GM18858 (cell line): ENCODE results near the gene SPSB1.

Source experiments
- ATAC-seq: cut with Tn5 transposase; IDR thresholded peaks from one replicate; pipeline ENCODE4 v1.9.1; 2021; ENCODE audit not compliant: unreplicated experiment

The SPSB1 gene

DNA sequence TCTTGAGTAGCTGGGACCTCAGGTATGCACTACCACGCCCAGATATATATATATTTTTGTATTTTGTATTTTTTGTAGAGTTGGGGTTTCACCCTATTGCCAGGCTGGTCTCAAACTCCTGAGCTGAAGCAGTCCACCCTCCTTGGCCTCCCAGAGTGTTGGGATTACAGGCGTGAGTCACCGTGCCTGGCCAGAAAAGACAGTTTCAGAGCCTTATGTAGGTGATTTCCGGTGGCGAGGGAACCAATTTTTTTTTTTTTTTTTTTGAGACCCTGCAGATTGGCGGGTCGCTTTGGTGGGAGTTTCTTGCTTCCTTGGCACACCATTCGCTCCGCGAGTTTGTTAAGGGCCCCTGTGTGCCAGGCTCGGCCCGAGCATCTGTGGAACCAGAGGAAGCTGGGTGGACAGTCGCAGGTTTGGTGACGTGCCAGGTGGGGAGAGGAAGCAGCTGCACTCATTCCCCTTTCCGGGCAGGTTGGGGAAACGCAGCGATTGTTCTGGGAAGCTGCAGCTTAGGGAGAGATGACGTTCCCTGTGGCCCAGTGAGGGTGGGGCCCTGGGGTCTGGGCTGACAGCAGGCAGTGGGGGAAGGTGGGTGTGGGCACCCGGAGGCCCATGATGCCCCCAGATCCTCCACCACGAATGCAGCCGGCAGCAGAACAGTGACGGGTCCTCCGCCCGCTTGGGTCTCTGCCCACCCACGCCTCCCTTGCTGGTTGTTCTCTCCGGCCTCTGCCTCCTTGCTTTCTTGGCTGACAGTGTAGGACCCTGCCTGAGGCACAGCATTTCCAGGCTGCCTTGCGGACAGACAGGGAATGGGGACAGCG is 25.1 kb downstream of the SPSB1 start:
- no peak for ATAC-seq

- ATAC-seq = no peak
These were observed 26.6 kb downstream of the SPSB1 start for GRCh38 chr1:9319208-9319788.

GRCh38 chr1:9319789-9320519 is 27.3 kb downstream of the SPSB1 start:
- no peak for ATAC-seq

GRCh38 chr1:9320520-9321479 is 28.1 kb downstream of the SPSB1 start:
- ATAC-seq = no peak

GRCh38 chr1:9321480-9321849 is 28.8 kb downstream of the SPSB1 start:
- ATAC-seq = no peak

DNA sequence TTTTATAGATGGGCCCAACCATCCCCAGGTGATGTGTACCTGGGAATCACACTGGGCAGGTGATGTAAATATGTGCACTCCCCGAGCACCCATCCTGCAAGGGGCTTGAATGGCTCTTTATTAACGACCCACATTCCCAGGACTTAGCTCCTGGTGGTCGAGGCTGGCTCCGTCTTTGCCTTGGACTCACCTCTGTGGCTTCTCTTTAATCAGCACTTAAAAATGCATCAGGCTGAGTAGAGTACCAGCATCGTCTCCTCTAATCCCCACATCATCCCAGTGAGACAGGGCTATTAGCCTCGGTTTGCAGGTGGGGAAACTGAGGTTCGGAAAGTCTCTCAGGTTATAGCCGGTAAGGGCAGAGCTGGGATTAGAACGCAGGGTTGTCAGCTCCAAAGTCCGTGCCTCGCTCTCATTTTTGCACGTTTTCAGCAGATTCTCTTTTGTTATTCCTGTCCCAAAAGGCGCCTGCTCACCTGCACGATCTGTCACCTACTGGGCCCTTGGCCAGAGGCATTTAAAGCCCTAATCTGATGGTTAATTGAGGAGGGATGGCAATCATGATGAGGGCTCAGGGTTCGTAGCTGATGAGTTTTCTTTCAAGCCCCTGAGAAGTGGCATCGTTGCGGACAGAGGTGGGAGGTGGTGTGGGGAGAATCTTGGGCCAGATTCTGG is 29.4 kb downstream of the SPSB1 start:
- ATAC-seq = no peak

DNA sequence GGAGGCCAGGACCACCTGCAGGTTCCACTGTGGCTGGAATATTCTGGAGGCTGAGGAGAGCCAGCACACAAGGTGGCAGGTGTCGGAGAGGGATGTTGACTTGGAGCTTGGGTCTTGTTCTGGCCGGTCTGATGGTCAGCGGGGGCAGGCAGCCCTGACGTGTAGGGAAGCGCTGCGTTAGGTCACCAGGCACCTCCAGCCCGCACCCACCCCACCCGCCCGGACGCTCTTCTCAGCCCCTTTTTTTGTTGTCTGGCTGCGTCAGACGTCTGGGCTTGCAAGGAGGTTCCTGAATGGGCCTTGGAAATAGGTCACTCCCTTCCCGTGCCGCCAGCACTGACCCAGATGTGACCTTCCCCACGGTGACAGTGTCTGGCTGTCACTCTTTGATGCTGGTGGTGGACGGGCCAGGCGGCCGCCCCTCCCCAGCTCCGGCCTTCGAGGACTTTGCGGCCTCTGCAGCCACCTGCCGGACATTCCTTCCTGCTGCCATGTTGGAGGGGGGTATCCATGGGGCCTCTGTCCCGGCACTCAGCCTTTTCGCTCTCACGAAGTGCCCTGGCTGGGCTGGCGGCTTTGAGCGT is 30.1 kb downstream of the SPSB1 start:
- no peak for ATAC-seq

GRCh38 chr1:9324246-9325096 is 31.8 kb downstream of the SPSB1 start:
- ATAC-seq = no peak

- ATAC-seq = no peak
These were observed 33.9 kb downstream of the SPSB1 start for GRCh38 chr1:9326596-9326995.

DNA sequence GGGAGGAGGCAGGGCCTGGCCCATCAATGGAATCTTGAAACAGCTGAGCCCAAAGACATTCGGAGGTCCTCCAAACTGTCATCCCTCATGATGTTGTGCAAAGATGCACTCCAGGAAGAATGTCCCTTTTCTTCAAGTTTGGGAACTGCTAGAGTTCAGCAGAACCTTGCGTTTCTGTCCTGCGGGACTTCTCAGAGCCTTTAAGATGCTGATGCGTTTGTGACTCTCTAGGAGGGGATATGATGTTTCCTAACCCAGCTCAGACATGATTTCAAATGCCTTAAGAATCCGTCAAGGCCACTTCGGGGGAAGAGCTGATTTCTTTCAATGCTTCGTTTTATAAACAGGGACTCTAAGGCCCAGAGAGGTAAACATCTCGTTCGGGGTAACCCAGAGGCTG is 35.5 kb downstream of the SPSB1 start:
- ATAC-seq = no peak

GRCh38 chr1:9328715-9329114 is 36.0 kb downstream of the SPSB1 start:
- no peak for ATAC-seq

- ATAC-seq = no peak
These were observed 38.3 kb downstream of the SPSB1 start for GRCh38 chr1:9331016-9331415.

GRCh38 chr1:9331558-9332346 is 39.1 kb downstream of the SPSB1 start:
- ATAC-seq = no peak

DNA sequence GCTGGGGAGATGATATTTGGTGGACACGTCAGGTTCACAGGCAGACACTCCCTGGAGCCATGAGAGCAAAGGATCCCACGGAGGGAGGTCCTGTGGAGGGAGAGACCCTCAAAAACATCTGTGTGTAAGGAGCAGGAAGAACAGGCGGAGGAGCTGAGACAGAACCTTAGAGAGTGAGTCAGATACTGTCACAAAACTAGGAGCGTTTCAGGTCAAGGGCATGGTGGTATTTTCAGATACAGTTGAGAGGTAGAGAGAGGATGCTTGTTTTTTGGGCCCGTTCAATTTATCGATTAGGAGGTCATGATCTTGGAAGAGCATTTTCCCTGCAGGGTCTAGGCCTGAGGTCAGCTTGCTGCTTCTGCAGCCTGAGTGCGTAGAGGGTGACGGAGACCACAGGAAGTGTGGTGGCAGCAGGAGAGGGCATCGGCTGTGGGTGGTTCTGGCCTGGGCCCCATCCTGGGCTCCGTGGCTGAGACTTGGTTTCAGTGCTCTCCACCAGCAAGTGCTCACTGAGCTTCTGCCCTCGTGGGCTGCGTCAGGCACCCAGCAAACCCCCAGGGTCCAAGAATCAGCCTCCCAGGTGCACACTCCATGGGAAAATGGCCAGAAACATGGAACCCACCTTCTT is 39.9 kb downstream of the SPSB1 start:
- ATAC-seq = no peak

DNA sequence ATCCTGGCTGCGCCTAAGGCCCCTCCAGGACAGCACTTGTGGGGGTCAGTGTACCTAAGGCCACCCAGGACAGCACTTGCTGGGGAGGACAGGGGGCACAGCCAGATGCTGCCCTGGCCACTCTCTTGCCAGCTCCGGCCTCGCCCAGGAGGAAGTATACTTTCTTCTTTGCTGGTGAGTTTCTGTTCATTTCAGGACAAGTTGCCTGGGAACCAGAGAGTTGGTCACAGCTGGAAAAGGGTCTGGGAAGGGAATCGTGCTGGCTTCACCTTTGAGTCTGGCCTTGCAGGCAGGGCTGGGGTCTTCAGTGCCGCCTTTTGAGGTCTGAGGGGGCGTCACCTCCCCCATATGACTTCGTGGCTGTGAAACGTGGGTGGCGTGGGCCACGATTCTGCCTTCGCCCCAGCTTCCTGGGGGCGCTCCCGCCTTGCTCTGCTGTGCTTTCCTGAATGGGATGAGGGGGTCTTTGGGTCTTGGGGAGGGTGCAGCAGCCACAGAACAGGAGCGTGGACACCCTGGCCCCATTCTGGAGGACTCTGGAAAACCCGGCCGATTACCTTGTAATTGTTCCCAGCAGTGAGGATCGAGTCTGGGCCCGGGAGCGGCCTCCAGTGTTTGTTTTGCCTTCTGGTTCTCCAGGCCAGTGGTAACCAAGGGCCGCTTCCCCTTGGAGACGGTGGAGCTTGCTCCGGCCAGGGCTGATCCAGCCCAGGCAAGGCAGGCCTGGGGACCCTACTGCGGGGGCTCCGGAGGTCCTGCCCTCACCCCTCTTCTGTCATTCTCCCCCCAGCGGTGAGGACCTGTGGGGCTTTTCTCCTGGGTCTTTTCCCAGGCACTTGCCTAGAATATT is 45.9 kb downstream of the SPSB1 start:
- no peak for ATAC-seq

DNA sequence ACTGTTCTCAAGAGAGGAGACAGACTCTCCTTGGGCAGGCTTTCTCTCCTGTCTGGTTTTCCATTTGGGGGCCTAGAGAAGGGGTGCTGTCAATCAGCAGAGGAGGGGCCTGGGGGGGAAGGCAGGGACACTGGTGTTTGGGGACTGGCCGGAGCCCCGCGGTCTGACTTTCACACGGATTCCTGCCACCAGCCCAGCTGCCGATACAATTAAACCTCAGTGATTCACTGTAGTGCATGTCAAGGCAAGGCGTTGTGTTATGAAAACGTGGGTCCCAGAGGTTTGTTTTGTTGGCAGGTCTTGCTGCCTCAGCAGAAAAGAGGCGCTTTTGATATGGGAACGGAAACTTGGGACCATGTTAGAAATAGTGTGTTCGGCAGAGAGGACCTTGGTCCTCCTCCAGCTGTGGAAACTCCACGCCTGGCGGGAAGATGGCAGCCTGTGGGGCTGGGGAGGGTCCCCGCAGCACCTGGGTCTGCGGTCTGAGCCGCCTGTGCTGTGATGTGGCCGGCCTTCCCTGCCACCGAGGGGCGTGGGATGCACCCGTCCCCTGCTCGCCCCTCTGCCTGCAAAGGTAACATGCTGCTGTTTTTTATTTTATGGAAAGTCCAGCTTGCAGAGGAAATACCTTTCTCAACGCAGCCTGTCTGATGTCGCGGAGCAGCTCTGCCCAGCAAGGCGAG is 47.6 kb downstream of the SPSB1 start:
- ATAC-seq = no peak
